HG03139 (cell line): ENCODE measurements around the gene KRT38.
"Not testable (repeated sequence)": the region's sequence is repeated elsewhere in the genome, so short reads cannot be mapped to it uniquely, and the experiment has no call there.

Source experiments
- ATAC-seq: cut with Tn5 transposase; IDR thresholded peaks from one replicate; pipeline ENCODE4 v1.9.1; 2021; ENCODE audit not compliant: unreplicated experiment

The KRT38 gene

GRCh38 chr17:41396996-41397660, 43.7 kb downstream of the KRT38 start, which contains the start of gene KRT31:
Gene KRT31 (minus strand): TSS chr17:41397608. CDS start chr17:41397539, 69 bp downstream.
- no peak for ATAC-seq

DNA sequence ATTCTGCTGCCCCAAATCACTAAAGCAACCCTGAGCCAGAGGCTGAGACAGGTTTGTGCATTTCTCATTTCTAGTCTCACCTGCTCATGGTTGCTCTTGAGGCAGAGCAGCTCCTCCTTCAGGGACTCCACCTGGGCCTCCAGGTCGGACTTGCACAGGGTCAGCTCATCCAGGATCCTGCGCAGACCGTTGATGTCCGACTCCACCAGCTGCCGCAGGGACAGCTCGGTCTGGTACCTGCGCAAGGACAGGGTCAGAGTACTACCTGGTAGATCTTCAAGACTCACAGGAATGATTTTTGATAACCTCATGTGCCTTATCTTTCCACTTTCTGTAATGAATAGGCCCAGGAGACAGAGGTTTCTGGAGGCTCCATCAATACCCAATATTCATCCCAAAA, 44.4 kb downstream of the KRT38 start:
- ATAC-seq = no peak

GRCh38 chr17:41395611-41396010, 45.2 kb downstream of the KRT38 start:
- ATAC-seq = no peak

GRCh38 chr17:41395044-41395443, 45.7 kb downstream of the KRT38 start:
- not testable (repeated sequence) for ATAC-seq

- no peak for ATAC-seq
Measured at GRCh38 chr17:41394254-41394996, 46.4 kb downstream of the KRT38 start.

- ATAC-seq = no peak
Measured at GRCh38 chr17:41393826-41394225, 47.0 kb downstream of the KRT38 start.

- no peak for ATAC-seq
Measured at GRCh38 chr17:41393294-41393693, 47.5 kb downstream of the KRT38 start.

DNA sequence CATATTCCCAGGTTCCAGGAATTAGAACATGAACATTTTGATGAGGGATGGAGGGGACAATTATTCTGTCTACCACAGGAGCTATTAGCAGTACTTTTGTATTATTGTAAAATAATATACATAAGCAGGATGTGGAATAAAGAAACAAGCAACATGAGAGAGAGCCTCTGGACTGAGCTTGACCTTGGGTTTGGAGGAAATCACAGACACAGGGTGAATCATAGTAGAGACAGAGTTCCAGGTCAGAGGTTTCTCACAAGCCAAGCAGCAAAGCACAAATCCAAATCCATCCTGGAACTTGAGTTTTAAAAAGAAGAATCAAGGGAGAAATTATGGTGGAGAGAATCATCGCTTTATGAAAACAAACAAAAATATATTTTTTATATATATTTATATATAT, 48.5 kb downstream of the KRT38 start:
- no peak for ATAC-seq

- ATAC-seq = no peak
Measured at GRCh38 chr17:41391535-41391934, 49.2 kb downstream of the KRT38 start.

DNA sequence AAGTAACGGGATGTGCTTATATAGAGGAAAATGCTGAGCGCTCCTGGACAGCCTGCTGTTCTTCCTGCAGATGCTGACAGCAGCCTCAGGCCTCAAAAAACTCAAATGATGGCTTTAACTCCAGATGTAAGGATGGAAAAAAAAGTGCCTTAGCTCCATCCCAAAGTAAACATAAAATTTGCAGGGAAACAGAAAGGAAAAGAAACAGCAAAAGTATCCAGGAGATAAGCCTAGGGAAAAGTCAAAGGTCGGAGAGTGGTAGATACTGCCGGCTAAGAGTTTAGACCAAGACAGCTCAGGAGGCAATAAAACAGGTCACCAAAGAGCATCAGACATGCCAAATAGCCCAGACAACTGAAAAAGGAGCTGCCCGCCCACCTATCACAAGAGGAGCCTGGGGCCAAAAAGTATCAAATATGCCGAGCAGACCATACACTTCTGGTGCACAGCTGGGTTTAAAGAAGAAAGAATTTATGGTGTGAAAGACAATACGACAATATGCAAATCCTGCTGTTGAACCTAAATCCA, 50.3 kb downstream of the KRT38 start:
- no peak for ATAC-seq

DNA sequence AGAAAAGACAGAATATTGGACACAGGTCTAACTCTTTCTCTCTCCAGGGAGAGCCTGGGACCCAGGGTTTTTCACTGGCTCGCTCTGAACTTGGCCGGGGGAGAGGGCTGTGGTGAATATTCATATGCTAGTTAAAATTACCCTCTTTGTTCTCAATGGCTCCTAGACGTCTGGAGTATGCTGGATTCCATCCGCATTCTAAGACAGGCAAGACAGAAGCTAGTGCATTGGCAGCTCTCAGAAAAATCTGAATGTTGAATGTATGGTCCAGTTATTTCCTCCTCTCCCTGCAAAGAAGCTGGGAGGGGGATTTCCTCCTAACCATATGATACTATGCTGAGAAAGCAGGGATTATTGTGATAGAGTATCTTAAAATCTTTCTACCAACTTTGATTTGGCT, 53.1 kb downstream of the KRT38 start:
- ATAC-seq = no peak

GRCh38 chr17:41386227-41386626, 54.6 kb downstream of the KRT38 start:
- no peak for ATAC-seq
